NCI-H446 (cell line): Measurements from ENCODE around the gene KCNJ18.
"Not testable (repeated sequence)": the region's sequence is repeated elsewhere in the genome, so short reads cannot be mapped to it uniquely, and the experiment has no call there.

Experiments
- DNase-seq, 2 experiments: peaks; one replicate each; lab custom pipeline; 2025; lab: John Stamatoyannopoulos, UW

Gene KCNJ18

GRCh38 chr17:21702940-21703640 lies 10.8 kb downstream of the KCNJ18 start:
- DNase-seq = not testable (repeated sequence)

GRCh38 chr17:21703891-21704872 lies 11.9 kb downstream of the KCNJ18 start:
- DNase-seq = not testable (repeated sequence)

GRCh38 chr17:21705021-21705601 lies 12.8 kb downstream of the KCNJ18 start:
- no peak for DNase-seq

- DNase-seq = not testable (repeated sequence)
Observed at GRCh38 chr17:21705746-21706145, 13.4 kb downstream of the KCNJ18 start.

GRCh38 chr17:21706546-21706945 lies 14.2 kb downstream of the KCNJ18 start:
- not testable (repeated sequence) for DNase-seq

- DNase-seq = not testable (repeated sequence)
Observed at GRCh38 chr17:21707131-21707530, 14.8 kb downstream of the KCNJ18 start.

- not testable (repeated sequence) for DNase-seq
Observed at GRCh38 chr17:21707711-21708611, 15.6 kb downstream of the KCNJ18 start.

GRCh38 chr17:21708612-21709535 lies 16.6 kb downstream of the KCNJ18 start:
- not testable (repeated sequence) for DNase-seq

GRCh38 chr17:21709994-21710393 lies 17.7 kb downstream of the KCNJ18 start:
- DNase-seq = not testable (repeated sequence)

- DNase-seq = not testable (repeated sequence)
Observed at GRCh38 chr17:21710486-21710885, 18.2 kb downstream of the KCNJ18 start.

- no peak for DNase-seq
Observed at GRCh38 chr17:21711182-21711581, 18.9 kb downstream of the KCNJ18 start.

- DNase-seq = not testable (repeated sequence)
Observed at GRCh38 chr17:21713020-21713419, 20.7 kb downstream of the KCNJ18 start.

- not testable (repeated sequence) for DNase-seq
Observed at GRCh38 chr17:21713631-21714030, 21.3 kb downstream of the KCNJ18 start.

- DNase-seq = not testable (repeated sequence)
Observed at GRCh38 chr17:21714676-21715075, 22.4 kb downstream of the KCNJ18 start.

- DNase-seq = not testable (repeated sequence)
Observed at GRCh38 chr17:21715877-21716276, 23.6 kb downstream of the KCNJ18 start.

- not testable (repeated sequence) for DNase-seq
Observed at GRCh38 chr17:21718971-21719370, 26.6 kb downstream of the KCNJ18 start.

- not testable (repeated sequence) for DNase-seq
Observed at GRCh38 chr17:21719511-21720226, 27.3 kb downstream of the KCNJ18 start.

GRCh38 chr17:21720566-21720965 lies 28.2 kb downstream of the KCNJ18 start:
- not testable (repeated sequence) for DNase-seq

- not testable (repeated sequence) for DNase-seq
Observed at GRCh38 chr17:21722268-21722667, 29.9 kb downstream of the KCNJ18 start.
